HG03060 (cell line): Measurements from ENCODE around the gene OXLD1.
A peak's percentile ranks its signal among the peaks of the same experiment; 100 is the strongest.
"Not testable (repeated sequence)": the region's sequence is repeated elsewhere in the genome, so short reads cannot be mapped to it uniquely, and the experiment has no call there.

Experiments used
- ATAC-seq: cut with Tn5 transposase; IDR thresholded peaks from one replicate; pipeline ENCODE4 v1.9.1; 2021; ENCODE audit warnings: low read depth, moderate number of reproducible peaks; ENCODE audit not compliant: unreplicated experiment

OXLD1 gene

GRCh38 chr17:81683584-81684441 is 17.4 kb upstream of the OXLD1 start, which contains the start of the genes ARL16 and HGS:
ARL16 (minus strand) TSS chr17:81683797; CDS start chr17:81683753, 44 bp downstream.
HGS (plus strand) TSS chr17:81684011; CDS start chr17:81684067, 56 bp downstream.
- ATAC-seq = peak; percentile 96

- ATAC-seq = no peak
These were observed 16.8 kb upstream of the OXLD1 start for GRCh38 chr17:81683208-81683583.

GRCh38 chr17:81682565-81683207 is 16.3 kb upstream of the OXLD1 start:
- ATAC-seq = no peak

GRCh38 chr17:81681672-81682071 is 15.3 kb upstream of the OXLD1 start:
- no peak for ATAC-seq

GRCh38 chr17:81680150-81680549 is 13.7 kb upstream of the OXLD1 start:
- no peak for ATAC-seq

GRCh38 chr17:81676906-81677305 is 10.5 kb upstream of the OXLD1 start:
- ATAC-seq = no peak

- not testable (repeated sequence) for ATAC-seq
These were observed 9.3 kb upstream of the OXLD1 start for GRCh38 chr17:81675515-81676221.

GRCh38 chr17:81673561-81674258 is 7.3 kb upstream of the OXLD1 start:
- ATAC-seq = no peak

- ATAC-seq = no peak
These were observed 6.5 kb upstream of the OXLD1 start for GRCh38 chr17:81672954-81673353.

GRCh38 chr17:81672504-81672903 is 6.1 kb upstream of the OXLD1 start:
- no peak for ATAC-seq

- no peak for ATAC-seq
These were observed 1.3 kb upstream of the OXLD1 start for GRCh38 chr17:81667754-81668153.

GRCh38 chr17:81666092-81666341 is 388 bp downstream of the OXLD1 start:
- no peak for ATAC-seq

- ATAC-seq = no peak
These were observed 957 bp downstream of the OXLD1 start for GRCh38 chr17:81665205-81666091.

GRCh38 chr17:81664051-81664470 is 2.3 kb downstream of the OXLD1 start:
- ATAC-seq = no peak

- ATAC-seq = no peak
These were observed 4.4 kb downstream of the OXLD1 start for GRCh38 chr17:81662002-81662401.

- ATAC-seq = no peak
These were observed 6.0 kb downstream of the OXLD1 start for GRCh38 chr17:81660441-81660840.

- ATAC-seq = no peak
These were observed 7.4 kb downstream of the OXLD1 start for GRCh38 chr17:81659038-81659437.

- no peak for ATAC-seq
These were observed 9.6 kb downstream of the OXLD1 start for GRCh38 chr17:81656835-81657234.

- no peak for ATAC-seq
These were observed 10.2 kb downstream of the OXLD1 start, which contains the start of gene PDE6G for GRCh38 chr17:81656118-81656743. PDE6G (minus strand) TSS chr17:81656542; CDS start chr17:81653305, 3,237 bp downstream.
